ENCODE measurements around the gene IL1RL2. TPM values are rescaled to one million over a fixed set of nuclear protein-coding genes. Genes with fewer than 3 reads are reported as not detected.
A peak's percentile ranks its signal among the peaks of the same experiment; 100 is the strongest.

Gene IL1RL2
- total and polyA plus RNA-seq, 7 donors: 0.27 to 0.74 (median 0.43) TPM

GRCh38 chr2:102224824-102225739, 38.3 kb downstream of the IL1RL2 start:
- H3K27ac ChIP-seq: no peak overlapping the region
- H3K4me3 ChIP-seq: no peak overlapping the region
- DNase-seq (no peak), ATAC-seq (no peak)
- intact Hi-C loops (cut with DNase I): no loop called here
- H3K27me3 ChIP-seq (ENCODE audit: insufficient read depth in 3 of 3, low read length in 2 of 3): no peaks in the 10 kb centered on the region
- 36 to 60% (median 47%) methylated on average over 8 of the region's 8 CpGs for WGBS, 3 donors
- no peaks in the 10 kb centered on the region for H3K9me3 ChIP-seq
- no peak for TF ChIP-seq CTCF (IDR thresholded peaks at IDR 0.05)
- H3K36me3 ChIP-seq (ENCODE audit: insufficient read depth in 1 of 2, low read depth in 1 of 2): no peaks in the 10 kb centered on the region
- peaks cover 28% of the 10 kb centered on the region for H3K4me1 ChIP-seq

GRCh38 chr2:102226171-102226570, 39.3 kb downstream of the IL1RL2 start:
- intact Hi-C loops (cut with DNase I): no loop called here
- DNase-seq (no peak), ATAC-seq (no peak)
- Histone ChIP-seq H3K27ac (peak overlapping the region; percentile 93), H3K36me3 (ENCODE audit: insufficient read depth in 1 of 2, low read depth in 1 of 2) (no peaks in the 10 kb centered on the region), H3K9me3 (no peaks in the 10 kb centered on the region), H3K27me3 (ENCODE audit: insufficient read depth in 3 of 3, low read length in 2 of 3) (no peaks in the 10 kb centered on the region), H3K4me1 (peaks cover 28% of the 10 kb centered on the region), H3K4me3 (no peak overlapping the region)
- 89 to 93% (median 91%) methylated on average over 6 of the region's 6 CpGs for WGBS, 3 donors
- no peak for TF ChIP-seq CTCF (IDR thresholded peaks at IDR 0.05)

GRCh38 chr2:102226612-102227391, 40.0 kb downstream of the IL1RL2 start:
- Histone ChIP-seq H3K27ac (peak overlapping the region; percentile 93), H3K27me3 (ENCODE audit: insufficient read depth in 3 of 3, low read length in 2 of 3) (no peaks in the 10 kb centered on the region), H3K36me3 (ENCODE audit: insufficient read depth in 1 of 2, low read depth in 1 of 2) (no peaks in the 10 kb centered on the region), H3K9me3 (no peaks in the 10 kb centered on the region), H3K4me3 (peak overlapping the region; percentile 40), H3K4me1 (peaks cover 28% of the 10 kb centered on the region)
- no peak for DNase-seq
- no peak for TF ChIP-seq CTCF (IDR thresholded peaks at IDR 0.05)
- intact Hi-C loops (cut with DNase I): no loop called here
- WGBS, 3 donors: 43 to 58% (median 54%) methylated on average over 7 of the region's 7 CpGs
- no peak for ATAC-seq

GRCh38 chr2:102229141-102229769, 42.4 kb downstream of the IL1RL2 start:
- intact Hi-C loops (cut with DNase I): no loop called here
- Histone ChIP-seq H3K27ac (peak overlapping the region; percentile 93), H3K27me3 (ENCODE audit: insufficient read depth in 3 of 3, low read length in 2 of 3) (no peaks in the 10 kb centered on the region), H3K9me3 (no peaks in the 10 kb centered on the region), H3K4me3 (no peak overlapping the region), H3K4me1 (peaks cover 28% of the 10 kb centered on the region), H3K36me3 (ENCODE audit: insufficient read depth in 1 of 2, low read depth in 1 of 2) (no peaks in the 10 kb centered on the region)
- TF ChIP-seq CTCF (IDR thresholded peaks at IDR 0.05): no peak
- ATAC-seq (no peak), DNase-seq (no peak)
- WGBS, 3 donors: 45 to 49% (median 48%) methylated on average over 6 of the region's 6 CpGs
